ENCODE data around the gene ZFAND2A.
"Not testable (repeated sequence)": the region's sequence is repeated elsewhere in the genome, so short reads cannot be mapped to it uniquely, and the experiment has no call there.

DNA sequence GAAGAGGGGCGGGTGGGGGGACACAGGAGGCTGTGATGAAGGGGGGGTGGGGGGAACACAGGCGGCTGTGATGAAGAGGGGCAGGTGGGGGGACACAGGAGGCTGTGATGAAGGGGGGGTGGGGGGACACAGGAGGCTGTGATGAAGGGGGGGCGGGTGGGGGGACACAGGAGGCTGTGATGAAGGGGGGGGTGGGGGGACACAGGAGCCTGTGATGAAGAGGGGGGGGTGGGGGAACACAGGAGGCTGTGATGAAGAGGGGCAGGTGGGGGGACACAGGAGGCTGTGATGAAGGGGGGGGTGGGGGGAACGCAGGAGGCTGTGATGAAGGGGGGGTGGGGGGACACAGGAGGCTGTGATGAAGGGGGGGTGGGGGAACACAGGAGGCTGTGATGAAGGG is 36.4 kb upstream of the ZFAND2A start:
- TF ChIP-seq, protein P1, sequence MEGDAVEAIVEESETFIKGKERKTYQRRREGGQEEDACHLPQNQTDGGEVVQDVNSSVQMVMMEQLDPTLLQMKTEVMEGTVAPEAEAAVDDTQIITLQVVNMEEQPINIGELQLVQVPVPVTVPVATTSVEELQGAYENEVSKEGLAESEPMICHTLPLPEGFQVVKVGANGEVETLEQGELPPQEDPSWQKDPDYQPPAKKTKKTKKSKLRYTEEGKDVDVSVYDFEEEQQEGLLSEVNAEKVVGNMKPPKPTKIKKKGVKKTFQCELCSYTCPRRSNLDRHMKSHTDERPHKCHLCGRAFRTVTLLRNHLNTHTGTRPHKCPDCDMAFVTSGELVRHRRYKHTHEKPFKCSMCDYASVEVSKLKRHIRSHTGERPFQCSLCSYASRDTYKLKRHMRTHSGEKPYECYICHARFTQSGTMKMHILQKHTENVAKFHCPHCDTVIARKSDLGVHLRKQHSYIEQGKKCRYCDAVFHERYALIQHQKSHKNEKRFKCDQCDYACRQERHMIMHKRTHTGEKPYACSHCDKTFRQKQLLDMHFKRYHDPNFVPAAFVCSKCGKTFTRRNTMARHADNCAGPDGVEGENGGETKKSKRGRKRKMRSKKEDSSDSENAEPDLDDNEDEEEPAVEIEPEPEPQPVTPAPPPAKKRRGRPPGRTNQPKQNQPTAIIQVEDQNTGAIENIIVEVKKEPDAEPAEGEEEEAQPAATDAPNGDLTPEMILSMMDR (IDR thresholded peaks at IDR 0.05) = not testable (repeated sequence)
- not testable (repeated sequence) for TF ChIP-seq POLR2A (IDR thresholded peaks at IDR 0.05)
